HG03565 (cell line): ENCODE results near the gene SEPTIN10.
A peak's percentile ranks its signal among the peaks of the same experiment; 100 is the strongest.
"Not testable (repeated sequence)": the region's sequence is repeated elsewhere in the genome, so short reads cannot be mapped to it uniquely, and the experiment has no call there.

Experiments
- ATAC-seq: cut with Tn5 transposase; IDR thresholded peaks from one replicate; pipeline ENCODE4 v1.9.1; 2021; ENCODE audit warnings: mild to moderate bottlenecking, moderate library complexity; ENCODE audit not compliant: unreplicated experiment

SEPTIN10 gene

DNA sequence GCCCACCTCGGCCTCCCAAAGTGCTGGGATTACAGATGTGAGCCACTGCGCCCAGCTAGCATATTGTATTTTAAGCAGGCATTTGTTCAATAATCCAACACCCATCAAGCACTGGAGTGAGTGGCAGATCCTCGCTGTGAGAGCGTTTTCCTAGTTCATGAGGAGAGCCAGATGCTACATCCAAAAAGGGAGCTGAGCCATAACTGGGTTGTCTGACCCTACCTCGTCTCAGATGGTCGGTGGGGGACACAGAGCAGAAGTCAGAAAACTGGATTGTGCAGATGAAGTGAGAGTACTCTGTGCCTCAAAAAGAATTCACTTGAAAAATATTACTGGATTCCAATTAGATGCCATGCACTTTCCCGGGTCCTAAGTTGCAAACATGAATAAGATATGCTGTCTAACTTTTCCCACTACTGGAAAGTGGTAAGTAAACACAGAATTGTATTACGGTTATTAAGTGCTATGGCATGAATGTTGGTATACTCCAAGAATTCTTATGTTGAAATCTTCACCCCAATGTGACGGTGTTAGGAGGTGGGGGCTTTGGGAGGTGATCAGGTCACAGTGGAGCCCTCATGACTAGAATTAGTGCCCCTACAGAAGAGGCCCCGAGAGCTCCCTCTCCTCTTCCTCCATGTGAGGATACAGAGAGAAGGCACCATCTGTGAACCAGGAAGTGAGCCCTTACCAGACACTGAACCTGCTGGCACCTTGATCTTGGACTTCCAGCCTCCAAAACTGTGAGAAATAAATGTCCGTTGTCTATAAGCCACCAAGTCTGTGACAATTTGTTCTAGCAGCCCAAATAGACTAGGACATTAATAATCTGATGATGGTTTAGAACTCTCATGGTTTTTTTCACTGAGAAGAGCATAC lies 21.9 kb upstream of the SEPTIN10 start:
- ATAC-seq = no peak

- no peak for ATAC-seq
Measured at GRCh38 chr2:109633284-109633961, 19.7 kb upstream of the SEPTIN10 start.

GRCh38 chr2:109632158-109632789 lies 18.5 kb upstream of the SEPTIN10 start:
- ATAC-seq = no peak

GRCh38 chr2:109631741-109632140 lies 18.0 kb upstream of the SEPTIN10 start:
- no peak for ATAC-seq

- ATAC-seq = no peak
Measured at GRCh38 chr2:109630441-109631430, 17.0 kb upstream of the SEPTIN10 start.

GRCh38 chr2:109629867-109630266 lies 16.1 kb upstream of the SEPTIN10 start:
- ATAC-seq = no peak

- ATAC-seq = not testable (repeated sequence)
Measured at GRCh38 chr2:109628321-109628720, 14.6 kb upstream of the SEPTIN10 start.

DNA sequence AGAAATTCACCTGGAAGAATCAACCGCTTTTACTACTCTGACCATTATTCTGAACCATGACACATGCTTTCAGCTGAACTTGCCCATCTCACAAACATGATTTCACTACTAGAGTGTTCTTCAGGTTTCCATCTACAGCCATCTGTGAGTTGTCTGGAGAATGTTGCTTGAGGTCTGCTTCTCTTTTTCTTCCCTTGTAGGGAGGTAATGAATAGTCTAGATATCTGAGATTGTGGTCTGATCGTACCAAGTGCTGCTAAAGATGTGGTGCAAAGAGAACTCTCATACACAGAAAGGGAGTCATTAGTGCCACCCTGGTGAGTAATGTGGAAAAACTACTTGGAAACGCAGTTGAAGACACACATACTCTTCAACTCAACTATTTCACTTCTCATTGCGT lies 10.6 kb upstream of the SEPTIN10 start:
- ATAC-seq = no peak

DNA sequence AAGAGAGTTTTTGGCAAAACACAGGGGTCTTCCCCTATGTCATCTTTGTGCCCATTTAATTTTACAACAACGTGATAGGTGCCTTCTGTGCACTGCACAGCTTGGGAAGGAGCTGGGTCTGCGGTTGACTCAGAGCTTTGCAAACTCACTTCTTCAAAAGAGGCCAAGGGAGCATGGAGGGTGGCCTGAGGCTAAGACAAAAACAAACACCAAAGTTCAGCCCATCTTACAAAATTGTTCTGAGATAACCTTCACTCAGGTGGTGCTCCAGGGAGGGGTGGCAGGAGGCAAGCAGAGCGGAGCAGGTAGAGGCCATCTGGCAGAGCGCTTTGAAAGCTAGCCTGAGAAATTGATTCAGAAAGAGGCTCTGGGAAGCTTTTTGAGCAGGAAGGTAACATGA lies 10.2 kb upstream of the SEPTIN10 start:
- no peak for ATAC-seq

DNA sequence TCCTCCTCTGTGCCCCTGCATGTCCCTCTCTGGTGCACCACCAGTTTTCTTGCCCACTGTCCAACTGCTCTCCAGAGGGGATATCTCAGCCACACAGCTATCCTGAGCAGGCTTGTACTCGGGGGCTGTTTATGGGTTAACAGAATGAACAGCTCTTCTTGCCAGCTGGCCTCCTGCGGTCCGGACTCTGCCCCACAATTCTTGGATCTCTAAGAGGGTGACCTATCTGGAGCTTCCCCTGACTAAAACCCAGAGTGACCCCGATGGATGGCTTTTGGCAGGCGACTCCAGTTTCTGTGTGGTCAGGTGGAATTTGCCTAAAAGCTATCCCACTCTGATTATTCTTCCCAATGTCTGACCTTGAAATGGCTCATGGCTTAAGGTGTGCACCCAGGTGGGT lies 9.5 kb upstream of the SEPTIN10 start:
- no peak for ATAC-seq

GRCh38 chr2:109619032-109619615 lies 5.4 kb upstream of the SEPTIN10 start:
- no peak for ATAC-seq

- ATAC-seq = no peak
Measured at GRCh38 chr2:109616184-109616583, 2.4 kb upstream of the SEPTIN10 start.

DNA sequence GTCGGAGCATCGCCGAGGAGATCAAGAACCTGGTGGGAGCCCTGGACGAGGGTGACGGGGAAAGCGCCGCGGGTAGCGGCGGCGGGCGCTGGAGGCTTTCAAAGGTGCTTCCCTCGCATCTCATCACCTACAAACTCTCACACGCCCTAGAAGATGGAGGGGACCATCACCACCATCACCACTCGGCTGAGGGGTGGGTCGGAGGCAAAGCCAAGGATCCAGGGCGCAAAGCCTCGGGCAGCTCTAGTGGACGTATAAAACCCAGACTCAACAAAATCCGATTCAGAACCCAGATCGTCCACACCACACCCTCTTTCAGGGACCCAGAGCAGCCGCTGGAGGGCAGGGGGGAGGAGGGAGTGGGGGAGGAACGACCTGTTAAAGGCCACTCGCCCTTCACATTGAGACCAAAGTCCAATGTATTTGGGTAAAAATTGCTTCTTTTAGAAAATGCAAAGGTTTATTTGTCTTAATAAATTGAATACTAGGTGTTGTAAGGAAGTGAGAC lies 1.9 kb upstream of the SEPTIN10 start:
- no peak for ATAC-seq

DNA sequence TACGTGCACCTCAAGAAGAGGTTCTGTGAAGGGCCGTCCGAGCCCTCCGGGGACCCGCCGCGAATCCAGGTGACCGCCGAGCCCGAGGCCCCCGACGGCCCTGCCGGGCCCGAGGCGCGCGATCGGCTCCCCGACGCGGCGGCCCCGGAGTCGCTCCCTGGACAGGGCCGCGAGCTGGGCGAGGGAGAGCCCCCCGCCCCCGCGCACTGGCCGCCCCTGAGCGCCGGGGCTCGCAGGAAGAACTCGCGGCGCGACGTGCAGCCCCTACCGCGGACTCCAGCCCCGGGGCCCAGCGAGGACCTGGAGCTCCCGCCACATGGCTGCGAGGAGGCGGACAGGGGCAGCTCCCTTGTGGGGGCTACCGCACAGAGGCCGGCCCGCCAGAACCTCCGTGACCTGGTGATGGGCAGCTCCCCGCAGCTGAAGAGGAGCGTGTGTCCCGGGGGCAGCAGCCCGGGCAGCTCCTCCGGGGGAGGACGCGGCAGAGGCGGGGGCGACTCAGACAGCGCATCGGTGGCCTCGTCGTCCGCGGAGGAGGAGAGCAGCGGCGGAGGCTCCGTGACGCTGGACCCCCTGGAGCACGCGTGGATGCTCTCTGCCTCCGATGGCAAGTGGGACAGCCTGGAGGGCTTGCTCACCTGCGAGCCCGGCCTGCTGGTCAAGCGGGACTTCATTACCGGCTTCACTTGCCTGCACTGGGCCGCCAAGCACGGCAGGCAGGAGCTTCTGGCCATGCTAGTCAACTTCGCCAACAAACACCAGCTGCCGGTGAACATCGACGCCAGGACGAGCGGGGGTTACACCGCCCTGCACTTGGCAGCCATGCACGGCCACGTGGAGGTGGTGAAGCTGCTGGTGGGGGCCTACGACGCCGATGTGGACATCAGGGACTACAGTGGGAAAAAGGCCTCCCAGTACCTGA lies 1.2 kb upstream of the SEPTIN10 start:
- ATAC-seq = no peak

DNA sequence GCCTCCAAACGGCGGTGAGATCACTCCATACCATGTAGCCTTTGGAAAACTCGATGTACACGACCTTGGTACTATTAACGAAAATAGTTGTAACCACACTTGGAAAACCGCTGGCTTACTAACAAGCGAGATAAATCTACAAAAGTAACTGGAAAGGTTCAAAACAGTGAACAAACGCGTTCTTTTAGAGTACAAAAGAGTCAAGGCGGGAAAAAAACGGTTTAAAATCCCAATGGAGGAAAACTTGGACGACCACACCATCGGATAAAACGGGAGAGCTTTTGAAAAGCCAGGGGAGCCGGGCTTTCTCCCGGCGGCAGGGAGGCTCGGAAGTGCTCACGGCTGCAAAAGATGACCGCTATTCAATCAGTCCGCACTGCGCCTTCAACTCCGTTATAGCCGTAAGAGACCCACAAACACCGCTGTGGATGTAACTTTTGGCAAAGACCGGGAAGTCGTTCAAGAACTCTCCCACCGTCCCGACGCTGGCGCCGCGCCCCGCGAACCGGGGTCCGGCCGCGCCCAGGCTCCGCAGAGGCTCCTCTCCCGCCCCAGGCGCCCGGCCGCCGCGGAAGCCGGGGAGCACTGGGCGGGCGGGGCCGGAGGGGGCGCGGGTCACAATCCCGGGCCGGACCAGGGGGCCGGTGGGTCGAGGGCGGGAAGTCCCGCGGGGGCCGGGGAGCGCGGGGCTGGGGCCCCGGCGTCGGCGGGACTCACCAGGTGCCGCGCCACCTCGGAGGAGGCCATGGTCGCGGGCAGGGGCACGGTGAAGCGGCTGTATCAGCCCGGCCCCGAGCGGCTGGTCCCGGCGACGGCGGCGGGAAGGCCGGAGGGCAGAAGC lies 465 bp downstream of the SEPTIN10 start:
- peak; percentile 14 for ATAC-seq

DNA sequence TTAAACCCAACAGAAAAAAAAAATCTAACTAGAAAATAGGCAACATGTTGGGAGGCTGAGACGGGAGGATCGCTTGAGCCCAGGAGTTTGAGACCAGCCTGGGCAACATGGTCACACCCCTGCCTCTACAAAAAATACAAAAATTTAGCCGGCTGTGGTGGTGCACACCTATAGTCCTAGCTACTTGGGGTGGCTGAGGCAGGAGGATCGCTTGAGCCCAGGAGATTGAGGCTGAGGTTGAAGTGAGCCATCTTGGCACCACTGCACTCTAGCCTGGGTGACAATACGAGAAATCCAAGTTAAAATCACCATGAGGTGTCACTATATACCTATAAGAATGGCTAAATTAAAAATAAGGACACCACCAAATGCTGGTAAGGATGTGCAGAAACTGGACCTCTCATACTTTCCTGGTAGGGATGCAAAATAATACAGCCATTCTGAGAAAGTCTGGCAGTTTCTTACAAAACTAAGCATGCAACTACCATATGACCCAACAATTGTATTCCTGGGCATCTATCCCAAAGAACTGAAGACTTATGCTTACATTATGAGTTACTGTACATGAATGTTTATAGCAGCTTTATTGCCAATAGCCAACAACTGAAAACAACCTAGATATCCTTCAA lies 2.2 kb downstream of the SEPTIN10 start:
- ATAC-seq = no peak

DNA sequence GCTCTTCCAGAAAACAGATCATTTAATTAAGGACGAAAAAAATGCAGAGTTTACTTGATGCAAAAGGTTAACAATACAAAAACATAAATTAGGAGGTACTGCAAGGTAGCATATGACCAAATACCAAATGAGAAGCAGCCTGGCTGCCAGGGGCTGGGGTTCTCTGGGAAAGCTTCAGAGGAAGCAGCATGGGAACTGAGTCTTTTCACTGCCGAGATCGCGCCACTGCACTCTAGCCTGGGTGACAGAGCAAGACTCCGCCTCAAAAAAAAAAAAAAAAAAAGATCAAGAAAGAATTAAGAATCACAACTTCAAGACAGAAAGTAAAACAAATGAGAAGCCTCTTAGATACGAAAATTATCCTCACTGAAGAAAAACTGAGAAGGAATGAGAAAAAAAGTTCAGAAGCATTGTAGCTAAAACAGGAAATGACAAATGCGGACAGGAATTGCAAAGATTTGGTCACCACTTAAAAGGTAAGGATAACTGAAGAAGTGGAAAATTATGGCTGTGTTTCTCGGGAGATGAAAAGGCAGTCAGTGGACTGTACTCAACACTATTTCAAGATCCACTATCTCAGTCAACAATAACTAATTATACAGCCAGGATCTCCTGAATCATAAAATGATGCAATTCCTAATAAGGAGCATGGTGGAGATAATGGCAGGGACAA lies 4.3 kb downstream of the SEPTIN10 start:
- no peak for ATAC-seq
